ENCODE data around the gene MT1F.

Gene MT1F

DNA sequence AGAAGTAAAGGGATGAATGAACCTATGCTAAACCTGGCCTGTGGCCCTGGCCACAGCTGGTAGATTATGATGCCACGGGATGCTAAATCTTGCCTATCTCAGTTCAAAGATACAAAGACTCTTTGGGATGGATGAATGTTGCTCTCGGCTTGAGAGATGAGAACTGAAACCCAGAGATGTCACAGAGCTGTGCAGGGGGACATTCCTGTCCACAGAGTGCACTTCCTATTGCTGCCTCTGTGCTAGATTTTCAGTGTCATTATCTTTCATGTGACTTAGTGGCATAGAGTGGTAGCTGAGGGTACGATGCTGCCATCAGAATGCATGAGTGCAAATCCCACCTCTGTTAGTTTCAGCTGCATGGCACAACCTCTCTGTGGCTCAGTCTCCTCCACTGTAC, 27.6 kb upstream of the MT1F start:
- Histone ChIP-seq H3K79me2 (ENCODE audit: insufficient read depth, low read length) (no peaks in the 10 kb centered on the region), H3K9ac (ENCODE audit: low read length) (no peak overlapping the region), H3K9me3 (ENCODE audit: low read length) (no peaks in the 10 kb centered on the region), H3K27ac (ENCODE audit: low read depth, low read length, poor library complexity, severe bottlenecking) (no peak overlapping the region), H3K36me3 (ENCODE audit: insufficient read depth, low read length) (no peaks in the 10 kb centered on the region), H3K4me1 (ENCODE audit: insufficient read depth, low read length, severe bottlenecking) (no peaks in the 10 kb centered on the region), H3K4me2 (ENCODE audit: low read length) (no peak overlapping the region), H4K20me1 (ENCODE audit: insufficient read depth, low read length) (no peaks in the 10 kb centered on the region), H3K9me2 (ENCODE audit: low read depth, low read length) (no peaks in the 10 kb centered on the region), H2AFZ (ENCODE audit: low read length) (no peak overlapping the region), H3K4me3 (ENCODE audit: low read depth, low read length, poor library complexity, severe bottlenecking) (no peak overlapping the region), H3K27me3 (ENCODE audit: insufficient read depth, low read length) (no peaks in the 10 kb centered on the region), H3F3A (ENCODE audit: insufficient read depth, low read length) (no peaks in the 10 kb centered on the region)
- no peak for TF ChIP-seq CTCF (IDR thresholded peaks at IDR 0.05; ENCODE audit: low read length)
- no peak for TF ChIP-seq EZH2 (IDR thresholded peaks at IDR 0.05; ENCODE audit: borderline replicate concordance, low read length)

DNA sequence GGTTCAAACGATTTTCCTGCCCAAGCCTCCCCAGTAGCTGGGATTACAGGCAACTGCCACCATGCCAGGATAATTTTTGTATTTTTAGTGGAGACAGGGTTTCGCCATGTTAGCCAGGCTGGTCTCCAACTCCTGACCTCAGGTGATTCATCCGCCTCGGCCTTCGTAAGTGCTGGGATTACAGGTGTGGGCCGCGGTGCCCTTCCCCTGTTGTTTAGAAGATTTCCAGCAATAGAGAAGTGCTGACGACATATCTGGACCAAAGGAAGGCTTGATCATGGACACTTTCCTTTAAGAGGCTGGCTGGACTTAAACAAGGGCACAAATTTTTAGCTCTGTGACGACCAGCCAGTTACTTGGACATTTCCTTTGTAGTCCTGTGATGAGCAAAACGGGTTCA, 26.6 kb upstream of the MT1F start:
- TF ChIP-seq EZH2 (IDR thresholded peaks at IDR 0.05; ENCODE audit: borderline replicate concordance, low read length) (no peak), CTCF (IDR thresholded peaks at IDR 0.05; ENCODE audit: low read length) (no peak)

GRCh38 chr16:56631832-56632155, 26.0 kb upstream of the MT1F start:
- Histone ChIP-seq H3K4me1 (ENCODE audit: insufficient read depth, low read length, severe bottlenecking) (no peaks in the 10 kb centered on the region), H3K9me3 (ENCODE audit: low read length) (no peaks in the 10 kb centered on the region), H3K36me3 (ENCODE audit: insufficient read depth, low read length) (no peaks in the 10 kb centered on the region), H3K4me3 (ENCODE audit: low read depth, low read length, poor library complexity, severe bottlenecking) (no peak overlapping the region), H3K4me2 (ENCODE audit: low read length) (no peak overlapping the region), H3K79me2 (ENCODE audit: insufficient read depth, low read length) (no peaks in the 10 kb centered on the region), H3K27me3 (ENCODE audit: insufficient read depth, low read length) (no peaks in the 10 kb centered on the region), H3K27ac (ENCODE audit: low read depth, low read length, poor library complexity, severe bottlenecking) (no peak overlapping the region), H3K9me2 (ENCODE audit: low read depth, low read length) (no peaks in the 10 kb centered on the region), H2AFZ (ENCODE audit: low read length) (no peak overlapping the region), H3F3A (ENCODE audit: insufficient read depth, low read length) (no peaks in the 10 kb centered on the region), H3K9ac (ENCODE audit: low read length) (no peak overlapping the region), H4K20me1 (ENCODE audit: insufficient read depth, low read length) (no peaks in the 10 kb centered on the region)
- TF ChIP-seq EZH2 (IDR thresholded peaks at IDR 0.05; ENCODE audit: borderline replicate concordance, low read length): no peak
- TF ChIP-seq CTCF (IDR thresholded peaks at IDR 0.05; ENCODE audit: low read length): no peak

More for the DNA sequence above, 26.6 kb upstream of the MT1F start:
- H3F3A ChIP-seq (ENCODE audit: insufficient read depth, low read length): no peaks in the 10 kb centered on the region
- no peak overlapping the region for H3K9ac ChIP-seq (ENCODE audit: low read length)
- H3K36me3 ChIP-seq (ENCODE audit: insufficient read depth, low read length): no peaks in the 10 kb centered on the region
- no peaks in the 10 kb centered on the region for H3K79me2 ChIP-seq (ENCODE audit: insufficient read depth, low read length)
- no peak overlapping the region for H3K4me2 ChIP-seq (ENCODE audit: low read length)
- H3K27ac ChIP-seq (ENCODE audit: low read depth, low read length, poor library complexity, severe bottlenecking): no peak overlapping the region
- H2AFZ ChIP-seq (ENCODE audit: low read length): no peak overlapping the region
- no peak overlapping the region for H3K4me3 ChIP-seq (ENCODE audit: low read depth, low read length, poor library complexity, severe bottlenecking)
- H4K20me1 ChIP-seq (ENCODE audit: insufficient read depth, low read length): no peaks in the 10 kb centered on the region
- H3K4me1 ChIP-seq (ENCODE audit: insufficient read depth, low read length, severe bottlenecking): no peaks in the 10 kb centered on the region
- no peaks in the 10 kb centered on the region for H3K9me3 ChIP-seq (ENCODE audit: low read length)
- H3K27me3 ChIP-seq (ENCODE audit: insufficient read depth, low read length): no peaks in the 10 kb centered on the region
- no peaks in the 10 kb centered on the region for H3K9me2 ChIP-seq (ENCODE audit: low read depth, low read length)
